WTC11 (cell line): ENCODE data around the gene ZNF487. TPM values are rescaled to one million over a fixed set of nuclear protein-coding genes. Genes with fewer than 3 reads are reported as not detected.
"Not testable (repeated sequence)": the region's sequence is repeated elsewhere in the genome, so short reads cannot be mapped to it uniquely, and the experiment has no call there.

Experiments used
- ATAC-seq: fragments of 200-7000 bp; cut with Tn5 transposase; 2 replicates; pipeline ENCODE4 v1.10.0; 2021; ENCODE audit warnings: mild to moderate bottlenecking, moderate library complexity
- CTCF ChIA-PET: fragments of 300-600 bp; sonication (Branson Sonifier 250); formaldehyde crosslinking; loops from one replicate; lab custom pipeline; 2021; ENCODE audit warnings: antibody characterized with exemption; lab: Charles Lee
- POLR2A ChIA-PET: fragments of 350-600 bp; sonication (Branson Sonifier 250); formaldehyde crosslinking; loops from one replicate; lab custom pipeline; 2021; ENCODE audit warnings: antibody characterized with exemption; lab: Charles Lee
- DNase-seq: peaks from one replicate; pipeline ENCODE4 v3.0.0; 2021; ENCODE audit warnings: low spot score
- H3K27ac Mint-ChIP-seq: 2 replicates; pipeline ENCODE4 v1.8.0; 2021; ENCODE audit warnings: mixed read lengths
- H3K27me3 Mint-ChIP-seq: 2 replicates; pipeline ENCODE4 v1.8.0; 2021; ENCODE audit warnings: low read depth, mild to moderate bottlenecking, moderate library complexity, mixed read lengths
- H3K36me3 Mint-ChIP-seq: 2 replicates; pipeline ENCODE4 v1.8.0; 2021; ENCODE audit warnings: mixed read lengths
- H3K4me1 Mint-ChIP-seq: 2 replicates; pipeline ENCODE4 v1.8.0; 2022; ENCODE audit warnings: mixed read lengths
- H3K4me3 Mint-ChIP-seq: 2 replicates; pipeline ENCODE4 v1.8.0; 2021; ENCODE audit warnings: mild to moderate bottlenecking, moderate library complexity, mixed read lengths
- H3K9me3 Mint-ChIP-seq: 2 replicates; pipeline ENCODE4 v1.8.0; 2021; ENCODE audit warnings: mixed read lengths
- FOXK1 ChIP-seq: sonication (generic); formaldehyde crosslinking; IDR thresholded peaks from 2 replicates; pipeline ENCODE4 v1.8.0; 2022; ENCODE audit warnings: mild to moderate bottlenecking, moderate library complexity, missing genetic modification reagents
- NR1H2 ChIP-seq: sonication (generic); formaldehyde crosslinking; IDR thresholded peaks from 2 replicates; pipeline ENCODE4 v1.9.0; 2021; ENCODE audit warnings: mild to moderate bottlenecking, moderate library complexity, missing genetic modification reagents
- ZNF121 ChIP-seq: sonication (generic); formaldehyde crosslinking; IDR thresholded peaks from 2 replicates; pipeline ENCODE4 v1.8.0; 2023; ENCODE audit warnings: missing genetic modification reagents
- total RNA-seq: library from RNA; stranded (reverse); gene quantifications from 3 replicates; pipeline ENCODE4 v1.2.3, GENCODE V29; 2021
- TF ChIP-seq, protein P1 (sequence below): sonication (generic); formaldehyde crosslinking; conservative IDR thresholded peaks from 2 replicates; pipeline ENCODE4 v1.8.1; 2023; ENCODE audit warnings: mild to moderate bottlenecking, low read depth, missing genetic modification reagents, moderate library complexity
- TF ChIP-seq, protein P2 (sequence below): sonication (generic); formaldehyde crosslinking; IDR thresholded peaks from 2 replicates; pipeline ENCODE4 v1.8.1; 2022; ENCODE audit warnings: missing genetic modification reagents, borderline replicate concordance
- TF ChIP-seq, protein P3 (sequence below): sonication (generic); formaldehyde crosslinking; IDR thresholded peaks from 2 replicates; pipeline ENCODE4 v1.8.1; 2023; ENCODE audit warnings: mild to moderate bottlenecking, missing genetic modification reagents, borderline replicate concordance
- TF ChIP-seq, protein P4 (sequence below): sonication (generic); formaldehyde crosslinking; IDR thresholded peaks from 2 replicates; pipeline ENCODE4 v1.8.0; 2022; ENCODE audit warnings: mild to moderate bottlenecking, missing genetic modification reagents

ZNF487 gene
- total RNA-seq, 1 experiment from 2014 or later = 2.3 TPM

DNA sequence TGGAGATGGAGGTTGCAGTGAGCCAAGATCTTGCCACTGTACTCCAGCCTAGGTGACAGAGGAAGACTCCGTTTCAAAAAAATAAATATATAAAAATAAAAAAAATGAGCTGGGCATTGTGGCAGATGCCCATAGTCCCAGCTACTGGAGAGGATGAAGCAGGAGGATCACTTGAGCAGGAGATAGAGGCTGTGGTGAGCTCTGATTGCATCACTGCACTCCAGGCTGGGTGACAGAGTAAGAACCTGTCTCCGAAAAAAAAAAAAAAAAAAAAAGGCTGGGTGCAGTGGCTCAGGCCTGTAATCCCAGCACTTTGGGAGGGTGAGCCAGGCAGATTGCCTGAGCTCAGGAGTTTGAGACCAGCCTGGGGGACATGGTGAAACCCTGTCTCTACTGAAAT, 11.8 kb downstream of the ZNF487 start (continued):
- TF ChIP-seq, protein P1, sequence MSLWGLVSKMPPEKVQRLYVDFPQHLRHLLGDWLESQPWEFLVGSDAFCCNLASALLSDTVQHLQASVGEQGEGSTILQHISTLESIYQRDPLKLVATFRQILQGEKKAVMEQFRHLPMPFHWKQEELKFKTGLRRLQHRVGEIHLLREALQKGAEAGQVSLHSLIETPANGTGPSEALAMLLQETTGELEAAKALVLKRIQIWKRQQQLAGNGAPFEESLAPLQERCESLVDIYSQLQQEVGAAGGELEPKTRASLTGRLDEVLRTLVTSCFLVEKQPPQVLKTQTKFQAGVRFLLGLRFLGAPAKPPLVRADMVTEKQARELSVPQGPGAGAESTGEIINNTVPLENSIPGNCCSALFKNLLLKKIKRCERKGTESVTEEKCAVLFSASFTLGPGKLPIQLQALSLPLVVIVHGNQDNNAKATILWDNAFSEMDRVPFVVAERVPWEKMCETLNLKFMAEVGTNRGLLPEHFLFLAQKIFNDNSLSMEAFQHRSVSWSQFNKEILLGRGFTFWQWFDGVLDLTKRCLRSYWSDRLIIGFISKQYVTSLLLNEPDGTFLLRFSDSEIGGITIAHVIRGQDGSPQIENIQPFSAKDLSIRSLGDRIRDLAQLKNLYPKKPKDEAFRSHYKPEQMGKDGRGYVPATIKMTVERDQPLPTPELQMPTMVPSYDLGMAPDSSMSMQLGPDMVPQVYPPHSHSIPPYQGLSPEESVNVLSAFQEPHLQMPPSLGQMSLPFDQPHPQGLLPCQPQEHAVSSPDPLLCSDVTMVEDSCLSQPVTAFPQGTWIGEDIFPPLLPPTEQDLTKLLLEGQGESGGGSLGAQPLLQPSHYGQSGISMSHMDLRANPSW (CRISPR knock-in tag) = no peak

DNA sequence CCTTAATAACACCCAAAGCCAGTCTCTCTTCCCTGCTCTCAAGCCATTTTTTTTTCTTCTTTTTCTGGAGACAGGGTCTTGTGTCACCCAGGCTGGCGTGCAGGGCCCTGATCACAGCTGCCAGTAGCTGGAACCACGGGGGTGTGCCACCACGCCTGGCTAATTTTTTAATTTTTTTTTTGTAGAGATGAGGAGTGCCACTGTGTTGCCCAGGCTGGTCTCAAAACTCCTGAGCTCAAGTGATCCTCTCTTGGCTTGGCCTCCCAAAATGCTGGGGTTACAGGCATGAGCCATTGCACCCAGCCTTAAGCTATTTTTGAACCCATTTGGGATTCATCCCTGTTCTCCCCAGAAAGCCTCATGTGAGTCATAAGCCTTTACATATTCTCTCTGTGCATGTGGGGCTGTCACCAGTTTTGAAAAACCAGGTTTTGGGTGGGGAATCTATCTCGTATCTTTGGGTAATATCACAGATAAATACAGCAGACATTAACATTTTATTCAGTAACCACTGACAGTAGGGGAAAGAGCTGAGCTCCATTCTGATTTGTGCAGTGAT, 15.5 kb downstream of the ZNF487 start:
- no peak for ATAC-seq
- ChIA-PET POLR2A (interaction anchor here (0.6 to 1.0 kb wide), 2 partner anchors 19 to 248 kb away, joined by 3 read pairs; no protein-coding TSS in a partner anchor), CTCF (interaction anchor here (1.1 to 1.4 kb wide), 2 partner anchors 16 to 248 kb away, joined by 3 read pairs; partner anchors contain the start of gene ZNF487)
- Mint-ChIP-seq H3K36me3 (peaks cover 3% of the 10 kb centered on the region), H3K4me3 (no peak overlapping the region), H3K27ac (peak overlapping the region; percentile 84), H3K27me3 (no peaks in the 10 kb centered on the region; the same call in 1 of the 2 replicates), H3K9me3 (peaks cover 4% of the 10 kb centered on the region), H3K4me1 (peaks cover 29% of the 10 kb centered on the region)
- no peak for DNase-seq
- TF ChIP-seq, protein P2, sequence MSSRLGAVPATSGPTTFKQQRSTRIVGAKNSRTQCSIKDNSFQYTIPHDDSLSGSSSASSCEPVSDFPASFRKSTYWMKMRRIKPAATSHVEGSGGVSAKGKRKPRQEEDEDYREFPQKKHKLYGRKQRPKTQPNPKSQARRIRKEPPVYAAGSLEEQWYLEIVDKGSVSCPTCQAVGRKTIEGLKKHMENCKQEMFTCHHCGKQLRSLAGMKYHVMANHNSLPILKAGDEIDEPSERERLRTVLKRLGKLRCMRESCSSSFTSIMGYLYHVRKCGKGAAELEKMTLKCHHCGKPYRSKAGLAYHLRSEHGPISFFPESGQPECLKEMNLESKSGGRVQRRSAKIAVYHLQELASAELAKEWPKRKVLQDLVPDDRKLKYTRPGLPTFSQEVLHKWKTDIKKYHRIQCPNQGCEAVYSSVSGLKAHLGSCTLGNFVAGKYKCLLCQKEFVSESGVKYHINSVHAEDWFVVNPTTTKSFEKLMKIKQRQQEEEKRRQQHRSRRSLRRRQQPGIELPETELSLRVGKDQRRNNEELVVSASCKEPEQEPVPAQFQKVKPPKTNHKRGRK = no peak
- no peak for TF ChIP-seq FOXK1 (CRISPR knock-in tag)
- TF ChIP-seq ZNF121 = no peak
- no peak for TF ChIP-seq NR1H2
- TF ChIP-seq, protein P3, sequence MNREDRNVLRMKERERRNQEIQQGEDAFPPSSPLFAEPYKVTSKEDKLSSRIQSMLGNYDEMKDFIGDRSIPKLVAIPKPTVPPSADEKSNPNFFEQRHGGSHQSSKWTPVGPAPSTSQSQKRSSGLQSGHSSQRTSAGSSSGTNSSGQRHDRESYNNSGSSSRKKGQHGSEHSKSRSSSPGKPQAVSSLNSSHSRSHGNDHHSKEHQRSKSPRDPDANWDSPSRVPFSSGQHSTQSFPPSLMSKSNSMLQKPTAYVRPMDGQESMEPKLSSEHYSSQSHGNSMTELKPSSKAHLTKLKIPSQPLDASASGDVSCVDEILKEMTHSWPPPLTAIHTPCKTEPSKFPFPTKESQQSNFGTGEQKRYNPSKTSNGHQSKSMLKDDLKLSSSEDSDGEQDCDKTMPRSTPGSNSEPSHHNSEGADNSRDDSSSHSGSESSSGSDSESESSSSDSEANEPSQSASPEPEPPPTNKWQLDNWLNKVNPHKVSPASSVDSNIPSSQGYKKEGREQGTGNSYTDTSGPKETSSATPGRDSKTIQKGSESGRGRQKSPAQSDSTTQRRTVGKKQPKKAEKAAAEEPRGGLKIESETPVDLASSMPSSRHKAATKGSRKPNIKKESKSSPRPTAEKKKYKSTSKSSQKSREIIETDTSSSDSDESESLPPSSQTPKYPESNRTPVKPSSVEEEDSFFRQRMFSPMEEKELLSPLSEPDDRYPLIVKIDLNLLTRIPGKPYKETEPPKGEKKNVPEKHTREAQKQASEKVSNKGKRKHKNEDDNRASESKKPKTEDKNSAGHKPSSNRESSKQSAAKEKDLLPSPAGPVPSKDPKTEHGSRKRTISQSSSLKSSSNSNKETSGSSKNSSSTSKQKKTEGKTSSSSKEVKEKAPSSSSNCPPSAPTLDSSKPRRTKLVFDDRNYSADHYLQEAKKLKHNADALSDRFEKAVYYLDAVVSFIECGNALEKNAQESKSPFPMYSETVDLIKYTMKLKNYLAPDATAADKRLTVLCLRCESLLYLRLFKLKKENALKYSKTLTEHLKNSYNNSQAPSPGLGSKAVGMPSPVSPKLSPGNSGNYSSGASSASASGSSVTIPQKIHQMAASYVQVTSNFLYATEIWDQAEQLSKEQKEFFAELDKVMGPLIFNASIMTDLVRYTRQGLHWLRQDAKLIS (CRISPR knock-in tag) = no peak

DNA sequence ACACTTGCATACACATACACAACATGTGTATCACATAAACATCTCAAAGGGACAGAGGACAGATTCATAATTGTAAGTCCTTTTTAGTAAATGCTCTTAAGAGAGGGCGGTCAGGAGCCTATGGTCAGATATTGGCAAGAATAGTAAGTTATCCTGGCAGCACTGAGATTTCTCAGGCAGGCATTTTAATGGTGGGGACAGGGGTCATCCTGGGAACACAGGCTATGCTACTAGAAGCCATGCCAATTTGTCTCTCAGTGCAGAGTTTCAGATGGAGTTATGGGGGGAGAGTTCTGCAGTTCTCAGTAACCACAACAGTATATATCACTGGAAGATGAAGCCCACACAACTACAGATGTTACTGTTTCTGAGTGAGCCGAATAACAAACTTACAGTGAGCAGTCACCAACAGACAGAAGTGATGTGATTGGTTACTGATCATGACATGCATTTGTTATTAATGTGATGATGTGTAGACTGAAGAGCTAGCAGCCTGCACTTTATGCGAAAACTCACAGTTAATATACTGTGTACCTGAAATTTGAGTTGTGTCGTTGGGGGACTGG, 16.4 kb downstream of the ZNF487 start:
- ATAC-seq = no peak

DNA sequence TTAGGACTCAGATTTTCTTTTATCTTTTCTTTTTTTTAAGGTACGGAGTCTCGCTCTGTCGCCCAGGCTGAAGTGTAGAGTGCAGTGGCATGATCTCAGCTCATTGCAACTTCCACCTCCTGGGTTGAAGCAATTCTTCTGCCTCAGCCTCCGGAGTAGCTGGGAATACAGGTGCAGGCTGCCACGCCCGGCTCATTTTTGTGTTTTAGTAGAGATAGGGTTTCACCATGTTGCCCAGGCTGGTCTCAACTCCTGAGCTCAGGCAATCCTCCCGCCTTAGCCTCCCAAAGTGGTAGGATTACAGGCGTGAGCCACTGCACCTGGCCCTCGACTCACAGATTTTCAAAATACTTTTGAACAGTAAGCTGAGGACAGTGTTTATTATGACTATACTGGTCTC, 17.1 kb downstream of the ZNF487 start:
- POLR2A ChIA-PET = interaction anchor here (0.5 to 1.3 kb wide), 3 partner anchors 17 to 56 kb away, joined by 3 to 5 read pairs (median 4); partner anchors contain the start of gene ZNF487
- CTCF ChIA-PET, H3K9me3 Mint-ChIP-seq, H3K36me3 Mint-ChIP-seq, DNase-seq, ATAC-seq, H3K27me3 Mint-ChIP-seq, H3K27ac Mint-ChIP-seq: not testable (repeated sequence)
- H3K4me3 Mint-ChIP-seq = peak overlapping the region; percentile 85; the same call in 1 of the 2 replicates
- peaks cover 41% of the 10 kb centered on the region for H3K4me1 Mint-ChIP-seq

More for the DNA sequence above, 16.4 kb downstream of the ZNF487 start:
- POLR2A ChIA-PET = interaction anchor here (1.0 to 1.3 kb wide), 2 partner anchors 17 to 249 kb away, joined by 3 to 4 read pairs; partner anchors contain the start of gene ZNF487
- CTCF ChIA-PET = interaction anchor here (1.4 kb wide), 1 partner anchor 249 kb away, joined by 3 read pairs; no protein-coding TSS in a partner anchor
- no peaks in the 10 kb centered on the region for H3K27me3 Mint-ChIP-seq
- H3K9me3 Mint-ChIP-seq = no peaks in the 10 kb centered on the region
- no peak for DNase-seq
- H3K36me3 Mint-ChIP-seq = no peaks in the 10 kb centered on the region
- TF ChIP-seq, protein P4, sequence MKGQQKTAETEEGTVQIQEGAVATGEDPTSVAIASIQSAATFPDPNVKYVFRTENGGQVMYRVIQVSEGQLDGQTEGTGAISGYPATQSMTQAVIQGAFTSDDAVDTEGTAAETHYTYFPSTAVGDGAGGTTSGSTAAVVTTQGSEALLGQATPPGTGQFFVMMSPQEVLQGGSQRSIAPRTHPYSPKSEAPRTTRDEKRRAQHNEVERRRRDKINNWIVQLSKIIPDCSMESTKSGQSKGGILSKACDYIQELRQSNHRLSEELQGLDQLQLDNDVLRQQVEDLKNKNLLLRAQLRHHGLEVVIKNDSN (CRISPR knock-in tag) = no peak
- peaks cover 34% of the 10 kb centered on the region for H3K4me1 Mint-ChIP-seq
- peak overlapping the region; percentile 84 for H3K27ac Mint-ChIP-seq
- no peak overlapping the region for H3K4me3 Mint-ChIP-seq

DNA sequence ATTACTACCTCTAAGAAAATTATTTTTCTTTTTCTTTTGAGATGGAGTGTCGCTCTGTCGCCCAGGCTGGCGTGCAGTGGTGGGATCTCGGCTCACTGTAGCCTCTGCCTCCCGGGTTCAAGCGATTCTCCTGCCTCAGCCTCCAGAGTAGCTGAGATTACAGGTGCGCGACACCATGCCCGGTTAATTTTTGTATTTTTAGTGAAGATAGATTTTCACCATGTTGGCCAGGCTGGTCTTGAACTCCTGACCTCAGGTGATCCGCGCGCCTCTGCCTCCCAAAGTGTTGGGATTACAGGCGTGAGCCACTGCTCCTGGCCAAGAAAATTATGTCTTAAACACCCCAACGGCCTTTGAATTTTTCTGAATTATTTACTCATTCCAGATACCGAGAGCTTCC, 19.6 kb downstream of the ZNF487 start:
- POLR2A ChIA-PET = interaction anchor here (0.7 kb wide), 1 partner anchor 1372 kb away, joined by 8 read pairs; no protein-coding TSS in a partner anchor
- H3K4me3 Mint-ChIP-seq, CTCF ChIA-PET, H3K36me3 Mint-ChIP-seq, H3K27me3 Mint-ChIP-seq, H3K9me3 Mint-ChIP-seq, DNase-seq, H3K27ac Mint-ChIP-seq, ATAC-seq: not testable (repeated sequence)
- peaks cover 43% of the 10 kb centered on the region for H3K4me1 Mint-ChIP-seq
